Stimulated activated CD4-positive, alpha-beta T cell treated with anti-CD3 and anti-CD28 coated beads, TNF-alpha, amount 100 ng/mL, for 4 hours (primary cell): ENCODE data around the gene SUSD6.

ENCODE experiments used
- DNase-seq, 3 experiments: peaks; one replicate each; pipeline ENCODE4 v3.0.0-alpha.2; 2020; ENCODE audit warnings: low read depth in 3 of 3

The SUSD6 gene

DNA sequence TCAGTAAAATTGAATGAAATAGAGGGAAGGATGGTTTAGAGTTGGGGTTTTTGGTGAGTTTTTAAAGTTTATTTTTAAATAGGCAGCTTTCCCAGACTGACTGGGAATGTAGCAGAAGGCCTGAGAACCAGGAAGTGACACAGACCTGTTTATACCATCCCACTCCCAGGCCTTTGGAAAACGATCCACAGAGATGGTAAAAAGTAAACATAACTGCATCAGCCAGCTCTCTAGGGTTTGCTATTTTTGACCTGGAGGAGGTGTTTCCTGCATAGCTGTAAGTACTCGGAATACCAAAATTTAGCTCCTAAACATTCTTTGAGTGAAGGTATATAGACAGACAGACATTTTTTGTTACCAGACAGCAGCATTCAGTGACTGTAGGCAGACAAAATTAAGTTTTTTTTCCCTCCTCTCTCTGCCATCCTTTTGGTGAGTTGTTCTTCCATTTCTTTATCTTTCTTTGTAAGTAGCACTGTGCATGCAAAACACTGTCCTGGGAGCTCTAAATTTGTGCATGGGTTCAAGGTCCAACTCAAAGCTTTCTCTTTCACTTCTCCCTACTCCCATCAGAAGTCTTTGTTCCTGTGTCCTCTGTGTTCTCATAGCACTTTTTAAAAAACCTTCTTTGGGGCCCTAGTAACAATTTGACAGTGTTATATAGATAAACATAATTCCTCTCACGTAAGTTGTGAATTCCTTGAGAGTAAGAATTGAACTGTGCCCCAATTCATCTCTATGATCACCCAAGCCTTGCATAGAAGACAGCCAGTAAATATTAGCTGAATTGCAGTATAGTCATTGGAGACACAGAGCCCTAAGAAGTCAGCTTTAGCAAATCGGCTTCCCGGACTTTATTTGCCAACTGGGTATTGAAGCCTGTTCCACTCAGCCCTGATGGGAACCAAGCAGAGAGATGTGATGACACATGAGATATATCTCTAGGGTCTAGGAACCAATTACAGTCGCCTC, 37.4 kb downstream of the SUSD6 start:
- DNase-seq, result no peak

DNA sequence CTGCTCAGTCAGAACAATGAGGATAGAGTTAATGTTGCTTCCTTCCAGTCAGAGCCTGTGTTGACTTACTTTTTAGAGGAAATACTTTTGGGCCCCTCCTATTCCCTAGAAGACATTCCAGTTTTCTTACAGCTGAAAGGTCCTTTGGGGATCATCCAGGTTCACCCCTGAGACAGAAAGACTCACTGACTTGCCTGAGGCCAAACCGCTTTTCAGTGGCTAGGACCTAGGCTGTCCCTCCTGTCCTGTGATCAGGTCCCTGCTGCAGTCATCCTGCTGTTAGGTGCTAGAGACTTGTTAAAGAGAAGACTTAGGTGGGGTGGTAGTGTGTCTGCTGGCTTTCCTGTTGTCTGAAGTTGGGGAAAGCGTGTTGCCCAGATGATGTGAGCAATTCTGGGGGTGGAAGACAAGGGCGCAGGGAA, 39.6 kb downstream of the SUSD6 start:
- DNase-seq, result no peak

DNA sequence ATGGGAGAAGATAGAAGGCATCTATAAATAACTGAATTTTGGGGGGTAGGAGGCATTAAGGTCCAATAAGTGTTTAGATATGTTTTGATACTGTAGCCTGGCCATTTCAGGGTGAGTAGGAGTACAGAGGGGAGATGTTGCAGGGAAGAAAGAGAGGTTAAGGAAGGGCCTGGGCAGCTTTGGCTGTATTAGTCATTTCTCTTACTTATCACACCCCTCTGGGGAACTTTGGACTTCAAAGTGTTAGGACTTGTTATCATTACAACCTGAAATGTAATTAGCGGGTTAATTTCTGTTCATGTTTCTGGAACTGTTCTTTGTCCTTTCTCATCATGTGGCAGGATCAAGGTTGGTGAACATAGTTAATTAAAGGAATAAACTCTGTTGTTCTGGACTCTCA, 40.3 kb downstream of the SUSD6 start:
- no peak for DNase-seq

DNA sequence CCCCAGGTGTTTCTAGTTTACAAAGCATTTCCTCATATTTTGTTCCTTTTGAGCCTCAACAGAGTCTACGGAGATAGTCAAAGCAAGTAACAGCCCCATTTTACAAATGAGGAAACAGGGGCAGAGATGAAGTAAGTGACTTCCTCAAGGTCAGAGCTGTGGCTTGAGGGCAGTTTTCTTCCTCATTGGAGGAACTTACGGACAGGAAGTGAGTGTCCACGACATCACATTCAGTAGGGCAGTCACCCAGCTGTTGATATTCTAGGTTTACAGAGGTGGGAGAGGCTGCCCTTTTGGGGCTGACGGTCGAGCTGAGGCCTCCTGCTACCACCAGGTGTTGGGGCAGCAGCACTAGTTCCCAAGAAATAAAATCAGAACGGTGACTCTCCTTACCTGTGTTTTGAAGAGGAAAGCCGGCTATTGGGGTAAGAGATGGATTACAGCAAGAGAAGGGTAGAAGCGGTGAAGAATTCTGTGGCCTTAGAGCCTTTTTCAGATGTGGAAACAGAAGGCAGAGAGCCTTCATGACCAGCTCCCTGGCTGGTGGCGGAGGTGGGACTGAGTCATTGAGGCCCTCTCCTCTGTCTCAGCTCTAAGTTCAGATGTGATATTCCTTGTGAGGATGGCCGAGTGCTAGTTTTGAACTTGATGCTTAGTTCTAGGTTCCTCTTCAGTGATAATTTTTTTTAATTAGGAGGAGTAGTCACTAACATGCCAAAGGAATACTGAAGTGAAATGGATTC, 41.7 kb downstream of the SUSD6 start:
- DNase-seq, result no peak

DNA sequence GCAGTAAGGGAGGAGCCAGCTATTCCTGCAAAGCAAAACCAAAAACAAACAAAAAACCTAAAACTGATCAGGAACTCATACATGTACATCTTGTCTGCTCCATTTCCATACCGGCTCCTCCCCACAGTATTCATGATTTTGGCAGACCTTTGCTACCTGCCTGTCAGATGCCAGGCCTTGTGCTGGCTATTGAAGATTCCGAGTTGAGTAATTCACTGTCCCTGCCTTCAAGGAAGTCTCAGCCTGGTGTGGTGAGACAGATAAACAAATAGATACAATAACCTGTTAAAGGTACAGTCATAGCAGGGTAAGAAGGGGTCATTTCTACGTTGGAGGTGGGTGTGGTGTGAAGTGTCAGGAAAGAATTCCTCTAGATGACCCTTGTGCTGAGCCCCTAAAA, 42.7 kb downstream of the SUSD6 start:
- DNase-seq, result no peak

DNA sequence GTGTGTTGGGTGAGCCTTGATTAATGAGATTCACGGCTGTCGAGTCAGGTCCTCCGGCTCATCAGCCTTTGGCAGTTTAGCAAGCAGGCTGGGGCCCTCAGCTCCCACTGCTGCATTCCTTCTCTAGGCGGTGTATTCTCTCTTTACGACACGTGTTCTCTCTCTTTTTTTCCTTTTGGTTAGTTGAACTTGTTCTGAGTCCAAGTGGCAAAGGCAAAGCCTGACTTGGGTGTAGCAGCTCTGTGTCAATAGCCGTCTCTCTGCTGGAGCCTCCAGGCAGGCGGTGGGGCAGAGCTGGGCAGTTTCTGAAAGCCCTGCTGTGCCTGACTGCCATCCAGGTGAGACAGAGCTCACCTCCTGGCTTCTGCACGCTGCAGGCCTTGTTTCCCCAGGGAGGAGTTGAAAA, 46.6 kb downstream of the SUSD6 start:
- DNase-seq, result no peak

DNA sequence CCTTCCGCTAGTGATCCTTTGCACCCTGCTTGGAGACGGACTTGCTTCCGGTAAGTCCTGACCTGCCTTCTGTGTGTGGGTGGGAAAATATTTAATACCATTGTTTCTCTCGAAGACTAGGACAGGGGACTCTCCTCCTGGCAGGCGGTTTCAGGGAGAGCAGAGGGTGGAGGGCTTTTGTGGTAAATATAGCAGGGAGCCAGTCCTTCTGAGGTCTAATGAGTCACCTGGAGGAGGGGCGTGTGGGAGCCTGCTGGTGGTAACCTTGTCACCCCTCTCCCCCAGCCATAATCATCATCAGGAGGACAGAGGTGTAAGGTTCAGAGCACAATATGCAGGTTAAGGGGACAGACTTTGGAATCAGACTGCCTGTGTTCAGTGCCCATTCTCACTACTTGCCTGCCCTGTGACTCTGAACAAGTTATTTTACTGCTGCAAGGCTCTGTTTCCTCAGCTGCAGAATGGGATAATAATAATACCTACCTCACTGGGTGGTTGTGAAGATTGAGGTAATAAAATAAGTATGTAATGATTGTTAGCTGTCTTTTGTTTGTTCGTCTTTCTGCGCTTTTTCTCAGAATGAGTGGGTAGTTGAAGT, 47.4 kb downstream of the SUSD6 start:
- DNase-seq, result peak in 1 of 3 experiments; percentile 34

DNA sequence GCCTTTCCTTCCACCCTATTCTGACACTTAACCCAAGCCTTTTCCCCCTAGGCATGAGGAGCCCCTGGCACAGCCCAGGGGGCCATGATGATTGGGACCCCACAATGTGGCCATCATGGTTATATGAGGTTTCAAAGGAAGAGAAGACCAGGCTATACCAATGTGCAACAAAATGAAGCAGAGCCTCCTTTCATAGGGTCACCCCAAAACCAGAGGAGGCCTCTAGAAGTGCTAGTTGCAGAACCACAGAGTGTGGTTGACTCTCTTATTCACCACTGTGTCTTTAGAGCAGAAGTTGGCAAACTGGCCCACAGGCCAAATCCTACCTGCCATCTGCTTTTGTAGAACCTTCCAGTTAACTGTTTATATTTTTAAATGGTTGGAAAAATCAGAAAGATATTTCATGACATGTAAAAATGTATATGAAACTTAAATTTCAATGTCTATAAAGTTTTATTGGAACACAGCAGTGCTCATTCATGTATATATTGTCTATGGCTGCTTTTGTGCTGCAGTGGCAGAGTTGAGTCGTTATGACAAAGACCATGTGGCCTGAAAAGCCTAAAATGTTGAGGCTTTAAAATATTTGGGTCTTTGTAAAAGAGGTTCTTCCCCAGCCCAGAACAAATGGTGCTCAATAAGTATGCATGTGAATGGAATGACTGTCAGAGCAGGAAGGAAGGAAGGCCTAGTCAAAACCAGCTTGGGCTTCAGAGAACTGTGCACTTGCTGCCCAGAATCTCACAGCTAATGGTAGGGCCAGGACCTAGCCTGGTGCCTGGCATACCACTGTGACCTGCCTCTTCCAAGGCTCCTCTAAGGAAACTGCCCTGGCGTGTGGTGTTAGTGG, 49.2 kb downstream of the SUSD6 start:
- no peak for DNase-seq

DNA sequence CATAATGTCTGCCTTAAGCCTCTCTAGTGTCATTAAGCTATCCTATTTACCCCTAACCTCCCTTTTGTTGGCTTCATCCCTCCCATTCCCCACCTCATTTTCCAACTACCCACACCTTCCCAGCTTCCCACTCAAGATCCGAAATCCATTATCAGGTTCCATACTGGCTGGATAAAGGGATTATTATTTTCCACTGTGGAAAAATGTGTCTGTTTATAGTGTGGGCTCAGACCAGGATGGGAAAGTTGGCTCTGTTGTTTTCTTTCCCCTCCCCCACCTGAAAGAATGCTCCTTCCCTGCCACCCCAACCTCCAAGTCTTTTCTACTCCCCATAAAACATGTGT, 49.8 kb downstream of the SUSD6 start:
- no peak for DNase-seq

DNA sequence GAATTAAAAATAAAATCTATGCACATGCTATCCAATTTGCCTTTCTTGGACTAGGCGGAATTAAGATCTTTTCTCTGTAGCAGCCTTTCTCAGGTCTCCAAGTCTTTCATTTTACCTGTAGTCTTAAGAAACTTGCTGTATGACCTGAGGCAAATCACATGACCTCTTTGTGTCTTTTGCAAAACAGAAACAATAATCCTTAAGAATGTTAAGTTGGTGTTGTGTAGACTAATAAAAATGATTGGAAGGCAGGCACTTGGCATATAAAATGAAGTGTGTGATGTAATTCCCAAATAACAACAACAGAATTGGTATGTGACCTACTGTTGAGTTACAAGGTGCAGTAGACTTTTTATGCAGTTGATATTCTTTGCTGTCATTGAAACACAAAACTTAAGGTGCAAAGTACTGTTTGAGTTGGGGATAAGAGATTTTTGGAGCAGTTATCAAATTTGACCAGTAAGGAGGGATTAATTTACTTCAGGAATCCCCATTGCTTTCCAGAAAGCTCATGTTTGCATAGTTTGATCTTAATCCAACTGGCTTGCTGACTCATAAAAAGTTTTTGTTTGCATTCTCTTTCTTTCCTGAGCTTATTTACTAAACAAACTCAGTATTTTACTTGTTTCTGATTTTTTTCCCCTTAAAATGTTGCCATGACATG, 51.4 kb downstream of the SUSD6 start:
- DNase-seq, result no peak

DNA sequence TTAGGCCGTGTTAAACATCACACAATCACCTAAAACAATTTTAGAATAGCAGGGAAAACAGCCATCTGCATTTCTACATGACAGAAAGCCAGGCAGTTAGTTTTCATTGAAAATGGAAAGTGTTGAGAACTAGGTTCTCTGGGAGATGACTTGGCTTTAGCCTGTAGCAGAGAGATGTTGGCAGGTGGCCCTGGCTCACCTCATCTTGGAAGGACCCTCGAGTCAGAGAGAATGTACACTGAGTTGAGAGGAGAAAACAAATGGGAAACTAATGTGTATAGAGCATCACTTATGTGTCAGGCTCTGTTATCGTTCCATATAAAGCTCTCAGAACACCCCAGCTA, 51.9 kb downstream of the SUSD6 start:
- DNase-seq, result no peak

DNA sequence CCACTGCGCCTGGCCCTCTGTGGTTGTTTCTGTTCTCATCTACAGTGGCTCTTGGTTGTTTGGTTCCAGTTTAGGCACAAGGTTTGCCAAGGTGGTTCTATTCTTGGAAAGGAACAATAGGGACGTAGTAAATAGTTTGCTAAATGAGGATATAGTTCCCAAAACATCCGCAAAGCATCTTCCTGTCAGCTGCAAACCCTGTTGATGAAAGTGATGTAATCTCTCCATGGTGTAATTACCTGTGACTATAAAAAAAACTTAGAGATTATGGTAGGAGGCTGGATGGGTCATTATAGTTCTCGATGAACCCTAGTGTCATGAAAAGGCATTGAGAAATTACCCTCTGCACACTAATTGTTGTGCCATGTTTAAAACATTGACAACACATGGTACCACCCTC, 52.9 kb downstream of the SUSD6 start:
- no peak for DNase-seq

DNA sequence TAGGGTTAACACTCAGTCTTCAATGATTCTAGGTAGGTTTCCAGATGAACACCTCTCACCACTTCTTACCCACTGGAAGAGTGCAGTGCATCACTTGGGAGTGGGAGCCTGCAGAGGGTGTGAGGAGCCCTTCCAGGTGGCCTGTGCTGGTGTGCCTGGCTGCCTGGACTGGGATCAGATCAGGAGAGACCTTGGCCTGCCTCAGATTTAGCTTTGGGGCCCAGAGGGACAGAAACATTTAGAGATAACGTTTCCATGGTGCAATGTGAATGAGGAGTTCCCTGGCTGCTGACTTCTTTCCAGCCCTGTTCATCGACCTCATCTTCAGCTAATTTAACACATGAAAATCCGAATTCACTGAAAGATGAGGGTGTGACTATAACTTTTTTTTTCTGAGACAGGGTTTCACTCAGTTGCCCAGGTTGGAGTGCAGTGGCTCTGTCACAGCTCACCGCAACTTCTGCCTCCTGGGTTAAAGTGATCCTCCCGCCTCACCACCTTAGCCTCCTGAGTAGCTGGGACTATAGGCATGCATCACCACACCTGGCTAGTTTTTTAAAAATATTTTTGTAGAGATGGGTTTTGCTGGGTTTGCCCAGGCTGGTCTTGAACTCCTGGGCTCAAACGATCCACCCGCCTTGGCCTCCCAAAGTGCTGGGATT, 53.6 kb downstream of the SUSD6 start:
- DNase-seq, result no peak

DNA sequence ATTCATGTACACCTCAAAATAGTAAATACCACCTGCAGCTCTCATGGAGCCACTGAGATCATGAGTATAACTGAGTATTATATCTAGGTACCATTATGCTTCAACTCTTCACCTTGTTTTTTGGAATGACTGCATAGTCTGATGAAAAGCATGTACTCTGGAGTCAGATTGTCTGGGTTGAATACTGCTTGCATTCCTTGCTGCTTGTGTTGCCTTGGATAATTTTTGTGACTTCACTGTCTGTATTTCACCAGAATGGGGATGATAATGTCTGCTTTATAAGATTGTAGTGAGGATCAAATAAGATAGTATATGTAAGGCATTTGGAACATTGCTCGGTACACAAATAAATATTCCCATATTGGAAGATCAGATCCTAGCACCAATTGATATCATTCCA, 54.2 kb downstream of the SUSD6 start:
- no peak for DNase-seq

DNA sequence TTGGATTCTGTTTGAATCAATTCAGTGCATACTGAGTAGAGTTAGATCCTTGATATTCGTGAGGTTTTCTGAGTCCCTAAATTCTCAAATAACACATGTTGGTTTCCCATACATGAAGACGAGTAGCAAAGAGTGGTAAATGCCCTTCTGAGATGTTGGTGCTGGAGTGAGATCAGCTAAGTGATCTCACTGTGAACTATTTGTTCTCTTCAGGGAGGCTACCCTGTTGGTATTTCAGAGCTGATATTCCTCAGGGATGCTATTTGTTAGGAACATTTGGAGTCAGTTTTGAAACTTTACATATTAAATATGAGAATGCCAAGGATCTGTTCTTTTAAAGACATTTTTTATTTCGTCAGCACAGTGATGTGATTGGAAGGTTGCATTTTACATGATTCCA, 54.7 kb downstream of the SUSD6 start:
- DNase-seq, result no peak

DNA sequence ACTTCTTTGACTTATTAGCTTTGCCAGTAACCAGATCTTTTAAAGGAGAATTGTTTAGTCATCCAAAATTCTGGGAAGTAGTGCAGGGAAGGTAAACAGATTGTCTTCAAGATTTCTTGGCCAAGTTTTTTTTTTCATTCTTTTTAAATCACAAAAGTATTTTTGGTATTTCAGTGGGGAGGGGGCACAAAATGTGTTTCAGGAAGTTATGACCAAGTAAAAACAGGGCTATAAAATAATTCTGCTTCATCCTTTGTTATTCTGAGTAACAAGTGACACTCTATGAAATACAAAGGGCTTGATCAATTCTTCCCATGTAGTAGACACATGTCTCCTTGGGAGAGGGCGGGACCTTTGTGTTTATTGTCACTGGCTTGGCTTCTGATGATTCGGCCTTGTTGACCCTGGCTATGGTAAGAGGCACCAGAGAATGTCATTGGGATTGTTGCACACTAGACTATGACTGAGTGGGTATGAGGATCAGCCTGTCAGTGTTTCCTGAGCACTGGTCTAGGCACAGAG, 55.4 kb downstream of the SUSD6 start:
- DNase-seq, result no peak

DNA sequence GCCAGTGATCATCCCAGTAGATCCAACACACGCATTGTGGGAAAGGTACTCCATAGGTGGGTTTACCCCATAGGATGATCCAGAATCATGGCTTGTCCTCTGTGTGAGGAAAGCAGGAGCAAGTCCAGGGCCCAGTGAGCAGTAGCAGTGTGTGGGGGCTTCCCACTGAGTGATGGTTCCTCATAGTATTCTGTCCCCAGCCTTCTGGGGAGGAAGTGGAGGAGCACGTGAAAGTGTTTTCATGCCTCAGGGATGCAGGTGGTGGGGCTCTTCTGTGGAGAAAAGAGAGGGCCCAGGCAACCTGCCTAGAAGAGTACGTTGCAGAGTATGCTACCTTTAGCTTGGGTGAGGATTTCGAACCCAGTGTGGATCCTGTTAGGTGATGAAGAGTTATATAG, 56.5 kb downstream of the SUSD6 start:
- no peak for DNase-seq

DNA sequence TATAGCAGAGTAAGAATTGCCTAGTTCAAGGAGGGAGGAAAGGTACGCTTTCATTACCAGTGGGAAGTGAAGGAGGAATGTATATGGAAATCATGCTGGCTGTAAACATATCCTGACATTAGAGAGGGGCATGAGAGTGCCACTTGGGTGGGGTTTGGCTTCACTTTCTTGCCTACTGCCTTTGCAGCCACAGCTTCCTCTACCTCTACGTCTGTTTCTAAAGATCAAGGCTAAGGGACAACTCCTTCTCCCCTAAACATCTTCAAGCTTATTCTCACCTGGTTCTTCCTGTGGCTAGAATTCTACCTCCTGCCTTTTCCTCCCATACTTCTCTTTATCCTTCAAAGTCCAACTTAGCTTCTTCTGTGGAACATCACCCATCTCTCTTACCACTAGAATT, 58.0 kb downstream of the SUSD6 start:
- no peak for DNase-seq

DNA sequence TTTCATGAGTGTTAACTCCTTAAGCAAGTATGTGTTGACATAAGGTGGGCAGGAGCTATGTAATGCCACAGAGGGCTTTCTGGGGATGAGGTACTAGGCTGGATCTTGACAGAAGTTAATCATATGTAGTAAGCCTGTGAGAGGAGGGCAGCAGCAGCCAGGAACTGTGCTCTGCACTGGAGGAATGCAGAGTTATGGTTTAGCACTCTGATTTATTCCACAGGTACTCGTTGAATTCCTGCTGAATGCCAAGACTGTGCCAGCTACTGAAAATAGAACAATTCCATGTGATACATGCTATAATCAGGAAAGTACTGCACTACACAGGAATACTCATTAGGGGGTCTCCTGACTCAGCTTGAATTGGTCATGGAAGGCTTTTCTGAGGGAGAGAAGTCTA, 58.7 kb downstream of the SUSD6 start:
- DNase-seq, result no peak

DNA sequence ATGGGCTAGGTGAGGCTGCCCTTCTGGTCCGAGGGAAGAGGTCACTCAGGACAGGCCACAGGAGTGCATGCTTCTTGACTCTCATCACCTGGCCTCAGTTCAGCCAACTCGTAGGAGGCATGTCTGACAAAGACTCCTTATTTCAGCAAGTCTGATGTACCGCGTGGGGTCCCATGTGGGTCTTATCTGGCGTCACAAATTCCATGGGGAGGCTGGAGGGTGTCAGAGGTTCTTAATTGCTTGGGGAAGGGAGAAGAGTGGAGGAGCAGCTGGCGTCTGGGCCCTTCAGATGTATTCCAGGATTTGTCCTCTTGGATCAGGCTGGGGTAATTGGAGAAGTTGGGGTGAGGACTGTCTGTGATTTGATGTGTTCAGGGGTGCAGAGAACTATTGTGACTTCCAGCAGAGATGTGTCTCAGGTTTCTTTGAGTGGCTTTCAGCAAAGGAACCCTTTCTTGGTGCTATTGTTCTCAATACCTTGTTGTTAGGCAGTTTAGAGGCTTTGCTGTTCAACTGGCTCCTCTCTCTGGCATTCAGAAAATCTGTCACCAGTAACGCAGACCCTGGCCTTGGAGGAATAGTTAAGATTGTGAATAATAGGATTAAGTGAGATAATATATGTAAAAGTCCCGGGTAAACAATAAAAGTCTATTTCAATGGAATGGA, 60.1 kb downstream of the SUSD6 start:
- no peak for DNase-seq
